OCI-LY1 (cell line): ENCODE measurements around the gene NOG.

Experiments
- H2AFZ ChIP-seq: fragments of 200-600 bp; sonication (generic), shearing (Covaris generic); 2 replicates; pipeline ENCODE4 v1.6.0; 2014; ENCODE audit warnings: antibody characterized with exemption, mild to moderate bottlenecking, low read length
- H3F3A ChIP-seq: fragments of 200-600 bp; sonication (generic), shearing (Covaris generic); 2 replicates; pipeline ENCODE4 v1.6.0; 2014; ENCODE audit warnings: mild to moderate bottlenecking, antibody characterized with exemption, low read length, moderate library complexity; ENCODE audit not compliant: insufficient read depth
- H3K27ac ChIP-seq: fragments of 200-600 bp; sonication (generic); 2 replicates; pipeline ENCODE4 v1.5.1; 2014; ENCODE audit warnings: low read length, mixed run types, mild to moderate bottlenecking, low read depth; ENCODE audit not compliant: poor library complexity, severe bottlenecking
- H3K27me3 ChIP-seq: fragments of 200-600 bp; sonication (generic); 2 replicates; pipeline ENCODE4 v1.6.0; 2014; ENCODE audit warnings: antibody characterized with exemption, mild to moderate bottlenecking, low read length, moderate library complexity; ENCODE audit not compliant: insufficient read depth
- H3K36me3 ChIP-seq: fragments of 200-600 bp; sonication (generic); 2 replicates; pipeline ENCODE4 v1.6.1; 2014; ENCODE audit warnings: mild to moderate bottlenecking, antibody characterized with exemption, low read length, moderate library complexity, mixed read lengths; ENCODE audit not compliant: insufficient read depth
- H3K4me1 ChIP-seq: fragments of 200-600 bp; sonication (generic); 2 replicates; pipeline ENCODE4 v1.5.1; 2014; ENCODE audit warnings: mild to moderate bottlenecking, low read length, moderate library complexity; ENCODE audit not compliant: insufficient read depth, severe bottlenecking
- H3K4me2 ChIP-seq: fragments of 200-600 bp; sonication (generic), shearing (Covaris generic); 2 replicates; pipeline ENCODE4 v1.6.1; 2014; ENCODE audit warnings: low read length
- H3K4me3 ChIP-seq: fragments of 200-600 bp; sonication (generic); 2 replicates; pipeline ENCODE4 v1.5.1; 2014; ENCODE audit warnings: low read length, low read depth, mild to moderate bottlenecking, mixed read lengths; ENCODE audit not compliant: poor library complexity, severe bottlenecking
- H3K79me2 ChIP-seq: fragments of 200-600 bp; shearing (Covaris generic); 2 replicates; pipeline ENCODE4 v1.6.1; 2016; ENCODE audit warnings: mixed run types, low read length, mixed read lengths; ENCODE audit not compliant: insufficient read depth
- H3K9ac ChIP-seq: fragments of 200-600 bp; sonication (generic), shearing (Covaris generic); 2 replicates; pipeline ENCODE4 v1.6.1; 2014; ENCODE audit warnings: mild to moderate bottlenecking, low read length, mixed read lengths
- H3K9me2 ChIP-seq: fragments of 200-600 bp; sonication (generic), shearing (Covaris generic); 2 replicates; pipeline ENCODE4 v1.6.1; 2014; ENCODE audit warnings: low read depth, mild to moderate bottlenecking, low read length, mixed read lengths
- H3K9me3 ChIP-seq: fragments of 200-600 bp; shearing (Covaris generic); 2 replicates; pipeline ENCODE4 v1.6.1; 2014; ENCODE audit warnings: low read length, mixed read lengths
- H4K20me1 ChIP-seq: fragments of 200-600 bp; sonication (generic), shearing (Covaris generic); 2 replicates; pipeline ENCODE4 v1.6.0; 2016; ENCODE audit warnings: mild to moderate bottlenecking, low read length; ENCODE audit not compliant: insufficient read depth
- EZH2 ChIP-seq: fragments of 200-600 bp; sonication (generic), shearing (Covaris generic); IDR thresholded peaks from 2 replicates; pipeline ENCODE4 v1.8.0; 2017; ENCODE audit warnings: borderline replicate concordance, mixed run types, mild to moderate bottlenecking, antibody characterized with exemption, low read length, moderate library complexity, mixed read lengths
- TF ChIP-seq, protein P1 (sequence below): fragments of 200-600 bp; sonication (generic), shearing (Covaris generic); IDR thresholded peaks from 2 replicates; pipeline ENCODE4 v1.5.1; 2017; ENCODE audit warnings: mild to moderate bottlenecking, antibody characterized with exemption, low read length, moderate library complexity, mixed read lengths

NOG gene

GRCh38 chr17:56593086-56593645 lies 333 bp upstream of the NOG start:
- no peaks in the 10 kb centered on the region for H3K79me2 ChIP-seq
- H3K9ac ChIP-seq: no peak overlapping the region
- H3K9me3 ChIP-seq: no peaks in the 10 kb centered on the region
- H3K4me2 ChIP-seq: no peak overlapping the region
- H3K36me3 ChIP-seq: no peaks in the 10 kb centered on the region
- no peaks in the 10 kb centered on the region for H4K20me1 ChIP-seq
- no peak overlapping the region for H2AFZ ChIP-seq
- H3K9me2 ChIP-seq: no peaks in the 10 kb centered on the region
- no peak overlapping the region for H3K4me3 ChIP-seq
- peaks cover 8% of the 10 kb centered on the region; the same call in 1 of the 2 replicates for H3K27me3 ChIP-seq
- H3F3A ChIP-seq: no peaks in the 10 kb centered on the region
- no peaks in the 10 kb centered on the region for H3K4me1 ChIP-seq
- TF ChIP-seq EZH2: no peak
- TF ChIP-seq, protein P1, sequence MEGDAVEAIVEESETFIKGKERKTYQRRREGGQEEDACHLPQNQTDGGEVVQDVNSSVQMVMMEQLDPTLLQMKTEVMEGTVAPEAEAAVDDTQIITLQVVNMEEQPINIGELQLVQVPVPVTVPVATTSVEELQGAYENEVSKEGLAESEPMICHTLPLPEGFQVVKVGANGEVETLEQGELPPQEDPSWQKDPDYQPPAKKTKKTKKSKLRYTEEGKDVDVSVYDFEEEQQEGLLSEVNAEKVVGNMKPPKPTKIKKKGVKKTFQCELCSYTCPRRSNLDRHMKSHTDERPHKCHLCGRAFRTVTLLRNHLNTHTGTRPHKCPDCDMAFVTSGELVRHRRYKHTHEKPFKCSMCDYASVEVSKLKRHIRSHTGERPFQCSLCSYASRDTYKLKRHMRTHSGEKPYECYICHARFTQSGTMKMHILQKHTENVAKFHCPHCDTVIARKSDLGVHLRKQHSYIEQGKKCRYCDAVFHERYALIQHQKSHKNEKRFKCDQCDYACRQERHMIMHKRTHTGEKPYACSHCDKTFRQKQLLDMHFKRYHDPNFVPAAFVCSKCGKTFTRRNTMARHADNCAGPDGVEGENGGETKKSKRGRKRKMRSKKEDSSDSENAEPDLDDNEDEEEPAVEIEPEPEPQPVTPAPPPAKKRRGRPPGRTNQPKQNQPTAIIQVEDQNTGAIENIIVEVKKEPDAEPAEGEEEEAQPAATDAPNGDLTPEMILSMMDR: no peak
- no peak overlapping the region for H3K27ac ChIP-seq

GRCh38 chr17:56594320-56595107 lies 1.0 kb downstream of the NOG start:
- peaks cover 8% of the 10 kb centered on the region; the same call in 1 of the 2 replicates for H3K27me3 ChIP-seq
- no peak overlapping the region for H3K27ac ChIP-seq
- TF ChIP-seq, protein P1: no peak
- no peak for TF ChIP-seq EZH2
- no peak overlapping the region for H3K4me2 ChIP-seq
- H3K4me3 ChIP-seq: no peak overlapping the region
- H3F3A ChIP-seq: no peaks in the 10 kb centered on the region
- H2AFZ ChIP-seq: no peak overlapping the region
- no peak overlapping the region for H3K9ac ChIP-seq
- H3K9me2 ChIP-seq: no peaks in the 10 kb centered on the region
- no peaks in the 10 kb centered on the region for H4K20me1 ChIP-seq
- no peaks in the 10 kb centered on the region for H3K9me3 ChIP-seq
- no peaks in the 10 kb centered on the region for H3K36me3 ChIP-seq
- no peaks in the 10 kb centered on the region for H3K79me2 ChIP-seq
- H3K4me1 ChIP-seq: no peaks in the 10 kb centered on the region

DNA sequence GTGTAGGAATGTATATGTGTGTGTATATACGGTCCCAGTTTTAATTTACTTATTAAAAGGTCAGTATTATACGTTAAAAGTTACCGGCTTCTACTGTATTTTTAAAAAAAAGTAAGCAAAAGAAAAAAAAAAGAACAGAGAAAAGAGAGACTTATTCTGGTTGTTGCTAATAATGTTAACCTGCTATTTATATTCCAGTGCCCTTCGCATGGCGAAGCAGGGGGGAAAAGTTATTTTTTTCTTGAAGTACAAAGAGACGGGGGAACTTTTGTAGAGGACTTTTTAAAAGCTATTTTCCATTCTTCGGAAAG lies 1.6 kb downstream of the NOG start:
- Histone ChIP-seq H3K4me3 (no peak overlapping the region), H3F3A (no peaks in the 10 kb centered on the region), H2AFZ (no peak overlapping the region), H3K9ac (no peak overlapping the region), H3K4me2 (no peak overlapping the region), H3K4me1 (no peaks in the 10 kb centered on the region), H3K36me3 (no peaks in the 10 kb centered on the region), H3K27me3 (peaks cover 8% of the 10 kb centered on the region; the same call in 1 of the 2 replicates), H3K9me3 (no peaks in the 10 kb centered on the region), H4K20me1 (no peaks in the 10 kb centered on the region), H3K27ac (no peak overlapping the region), H3K79me2 (no peaks in the 10 kb centered on the region), H3K9me2 (no peaks in the 10 kb centered on the region)
- TF ChIP-seq EZH2: no peak
- TF ChIP-seq, protein P1: no peak
